Mesenchymal stem cell (in vitro differentiated cells and primary cell): ENCODE results near the gene CDK1. TPM values are rescaled to one million over a fixed set of nuclear protein-coding genes. Genes with fewer than 3 reads are reported as not detected.

ENCODE experiments used
- DNase-seq: peaks from one replicate; pipeline ENCODE4 v3.0.0-alpha.2; 2013
- H2AFZ ChIP-seq: one replicate; pipeline ENCODE4 v1.6.1; 2013; ENCODE audit warnings: low read depth, mild to moderate bottlenecking, control low read depth, inconsistent platforms, low read length, moderate library complexity
- H2AK5ac ChIP-seq: 2 replicates; pipeline ENCODE4 v1.6.1; 2013; ENCODE audit warnings: low read length, moderate library complexity, mild to moderate bottlenecking, inconsistent platforms; ENCODE audit not compliant: severe bottlenecking
- H2BK120ac ChIP-seq: one replicate; pipeline ENCODE4 v1.6.1; 2013; ENCODE audit warnings: low read depth, mild to moderate bottlenecking, inconsistent platforms, low read length, moderate library complexity
- H2BK12ac ChIP-seq, 2 experiments: one replicate each; pipeline ENCODE4 v1.6.1; 2013; ENCODE audit warnings: inconsistent platforms in 2 of 2, low read length in 2 of 2, mild to moderate bottlenecking in 2 of 2, moderate library complexity in 2 of 2, control low read depth in 1 of 2
- H2BK15ac ChIP-seq: one replicate; pipeline ENCODE4 v1.6.1; 2013; ENCODE audit warnings: mild to moderate bottlenecking, low read depth, inconsistent platforms; ENCODE audit not compliant: poor library complexity, severe bottlenecking
- H2BK5ac ChIP-seq: 2 replicates; pipeline ENCODE4 v1.6.1; 2013; ENCODE audit warnings: low read depth, mild to moderate bottlenecking, low read length, control low read depth, inconsistent platforms; ENCODE audit not compliant: poor library complexity, severe bottlenecking
- H3K14ac ChIP-seq, 2 experiments: one replicate each; pipeline ENCODE4 v1.6.1; 2013; ENCODE audit warnings: inconsistent platforms in 2 of 2, low read length in 2 of 2, control low read depth in 1 of 2, mild to moderate bottlenecking in 1 of 2, moderate library complexity in 1 of 2
- H3K18ac ChIP-seq, 2 experiments: one replicate each; pipeline ENCODE4 v1.6.1; 2013; ENCODE audit warnings: inconsistent platforms in 2 of 2, low read length in 2 of 2, control low read depth in 1 of 2, low read depth in 1 of 2, mild to moderate bottlenecking in 1 of 2
- H3K23ac ChIP-seq, 2 experiments: one replicate each; pipeline ENCODE4 v1.6.1; 2013; ENCODE audit warnings: inconsistent platforms in 2 of 2, low read length in 2 of 2, mild to moderate bottlenecking in 2 of 2, moderate library complexity in 2 of 2, control low read depth in 1 of 2
- H3K27ac ChIP-seq: 2 replicates; pipeline ENCODE4 v1.5.1; 2013; ENCODE audit warnings: mild to moderate bottlenecking, moderate library complexity, low read length, control low read depth, inconsistent platforms; ENCODE audit not compliant: poor library complexity, severe bottlenecking
- H3K27me3 ChIP-seq, 2 experiments: 2 replicates each; pipeline versions ENCODE4 v1.6.1 to v1.7.0; 2013; ENCODE audit warnings: low read length in 2 of 2, mild to moderate bottlenecking in 2 of 2, moderate library complexity in 2 of 2, control low read depth in 1 of 2, inconsistent platforms in 1 of 2; ENCODE audit not compliant: control insufficient read depth in 1 of 2, insufficient read depth in 1 of 2
- H3K36me3 ChIP-seq, 2 experiments: 2 replicates each; pipeline versions ENCODE4 v1.6.1 to v1.7.0; 2013; ENCODE audit warnings: low read length in 2 of 2, control low read depth in 1 of 2, inconsistent platforms in 1 of 2, low read depth in 1 of 2, mild to moderate bottlenecking in 1 of 2; ENCODE audit not compliant: insufficient read depth in 2 of 2, control insufficient read depth in 1 of 2
- H3K4ac ChIP-seq, 2 experiments: one replicate each; pipeline ENCODE4 v1.6.1; 2013; ENCODE audit warnings: inconsistent platforms in 2 of 2, low read length in 2 of 2, mild to moderate bottlenecking in 2 of 2, moderate library complexity in 2 of 2, control low read depth in 1 of 2, low read depth in 1 of 2
- H3K4me1 ChIP-seq: 2 replicates; pipeline ENCODE4 v1.6.1; 2013; ENCODE audit warnings: low read depth, low read length, control low read depth; ENCODE audit not compliant: control insufficient read depth, insufficient read depth
- H3K4me2 ChIP-seq: 2 replicates; pipeline ENCODE4 v1.6.1; 2013; ENCODE audit warnings: low read length, mild to moderate bottlenecking, inconsistent platforms; ENCODE audit not compliant: poor library complexity, severe bottlenecking
- H3K4me3 ChIP-seq, 2 experiments: 2 replicates each; pipeline versions ENCODE4 v1.5.1 to v1.7.0; 2013; ENCODE audit warnings: low read length in 2 of 2, mild to moderate bottlenecking in 2 of 2, control low read depth in 1 of 2, low read depth in 1 of 2; ENCODE audit not compliant: insufficient read depth in 1 of 2
- H3K79me1 ChIP-seq: replicated peaks from 2 replicates; pipeline ENCODE4 v1.6.1; 2013; ENCODE audit warnings: mild to moderate bottlenecking, control low read depth, low read length, inconsistent platforms; ENCODE audit not compliant: poor library complexity, severe bottlenecking
- H3K9ac ChIP-seq: 2 replicates; pipeline ENCODE4 v1.7.0; 2013; ENCODE audit warnings: mild to moderate bottlenecking, low read length, moderate library complexity
- H3K9me3 ChIP-seq: 2 replicates; pipeline ENCODE4 v1.7.0; 2013; ENCODE audit warnings: mild to moderate bottlenecking, low read length; ENCODE audit not compliant: control insufficient read depth
- H4K8ac ChIP-seq: one replicate; pipeline ENCODE4 v1.6.1; 2013; ENCODE audit warnings: inconsistent platforms, mild to moderate bottlenecking, low read length, moderate library complexity
- H4K91ac ChIP-seq: one replicate; pipeline ENCODE4 v1.6.1; 2013; ENCODE audit warnings: mild to moderate bottlenecking, low read length, inconsistent platforms
- WGBS: methylation state at CpG from one replicate; pipeline ENCODE4 v1.1.7; 2013; ENCODE audit warnings: mixed read lengths; 5-methylcytosine and 5-hydroxymethylcytosine counted together
- polyA plus RNA-seq, 2 experiments: library from polyadenylated mRNA; stranded (reverse); fragments of 200-250 nt; gene quantifications; one replicate each; pipeline ENCODE4 v1.2.3, GENCODE V29; 2013

Gene CDK1
- 12.3 TPM for polyA plus RNA-seq (2013, experiment 1 of 2)
- polyA plus RNA-seq (2013, experiment 2 of 2), result 13.6 TPM

- Histone ChIP-seq H3K27me3 (no peaks in the 10 kb centered on the region), H3K36me3 (no peaks in the 10 kb centered on the region), H2BK5ac (no peak within 1 kb of the TSS), H2BK120ac (peak within 1 kb of the TSS; percentile 2), H3K18ac (peak within 1 kb of the TSS; percentile 43 to 62), H3K27ac (peak within 1 kb of the TSS; percentile 38), H2BK15ac (no peak within 1 kb of the TSS), H3K4me2 (peak within 1 kb of the TSS; percentile 100), H3K23ac (peak within 1 kb of the TSS in 1 of 2 experiments; percentile 72), H4K8ac (peak within 1 kb of the TSS; percentile 85), H3K9me3 (no peaks in the 10 kb centered on the region), H3K14ac (no peak within 1 kb of the TSS), H3K79me1 (no peaks in the 10 kb centered on the region), H3K9ac (peak within 1 kb of the TSS; percentile 94), H4K91ac (no peak within 1 kb of the TSS), H2BK12ac (peak within 1 kb of the TSS in 1 of 2 experiments; percentile 11), H2AK5ac (no peak within 1 kb of the TSS), H3K4me1 (peaks cover 6% of the 10 kb centered on the region), H3K4me3 (peak within 1 kb of the TSS; percentile 65 to 88), H2AFZ (peak within 1 kb of the TSS; percentile 71), H3K4ac (peak within 1 kb of the TSS in 1 of 2 experiments; percentile 87)
- under 1% methylated on average over 55 of the region's 58 CpGs for WGBS
- peak; percentile 99 for DNase-seq
Observed at GRCh38 chr10:60778214-60778970, at the start of gene CDK1. Gene CDK1 (plus strand): TSS chr10:60778478. CDS start chr10:60780166, 1,688 bp downstream.

DNA sequence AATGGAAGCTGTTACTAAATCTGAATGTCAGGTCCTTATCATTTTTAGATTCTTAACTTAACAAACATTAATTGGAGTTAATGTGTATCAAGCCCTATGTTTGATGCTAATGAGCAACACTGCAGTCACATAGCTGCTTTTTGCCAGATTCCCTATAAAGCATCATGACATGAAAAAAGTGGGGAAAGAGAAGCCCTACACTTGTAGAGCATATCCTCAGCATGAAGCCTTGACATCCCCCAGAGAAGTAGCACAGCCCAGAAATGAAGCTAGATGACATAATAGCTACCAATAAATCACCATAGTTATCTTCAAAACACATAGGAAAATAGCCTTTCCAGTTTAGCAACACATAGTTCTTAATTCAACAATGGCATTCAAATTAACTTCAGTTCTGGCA is 49.2 kb upstream of the CDK1 start:
- Histone ChIP-seq H3K14ac (no peak overlapping the region), H3K79me1 (no peaks in the 10 kb centered on the region), H2BK12ac (no peak overlapping the region), H2AK5ac (no peak overlapping the region), H3K9me3 (no peaks in the 10 kb centered on the region), H3K27me3 (peaks cover 7 to 49% of the 10 kb centered on the region in 2 experiments), H4K8ac (no peak overlapping the region), H2AFZ (no peak overlapping the region), H3K4me1 (peaks cover 14% of the 10 kb centered on the region), H3K4me3 (no peak overlapping the region), H3K4ac (no peak overlapping the region), H3K23ac (no peak overlapping the region), H3K9ac (no peak overlapping the region), H3K27ac (no peak overlapping the region), H2BK15ac (no peak overlapping the region), H3K4me2 (no peak overlapping the region), H2BK120ac (no peak overlapping the region), H3K36me3 (no peaks in the 10 kb centered on the region), H4K91ac (no peak overlapping the region), H3K18ac (no peak overlapping the region), H2BK5ac (no peak overlapping the region)
- no peak for DNase-seq

- WGBS, result 63% methylated on average over 3 of the region's 3 CpGs
- Histone ChIP-seq H2BK15ac (no peak overlapping the region), H3K18ac (peak overlapping the region in 1 of 2 experiments; percentile 66)
Observed at GRCh38 chr10:60731134-60731885, 47.0 kb upstream of the CDK1 start.

More at GRCh38 chr10:60731134-60731885, 47.0 kb upstream of the CDK1 start:
- H3K23ac ChIP-seq, result no peak overlapping the region
- H3K27me3 ChIP-seq, result peaks cover 25 to 66% of the 10 kb centered on the region in 2 experiments
- no peaks in the 10 kb centered on the region for H3K9me3 ChIP-seq
- H3K79me1 ChIP-seq, result no peaks in the 10 kb centered on the region
- no peaks in the 10 kb centered on the region for H3K36me3 ChIP-seq
- peak overlapping the region in 1 of 2 experiments; percentile 4 for H2BK12ac ChIP-seq
- H2BK120ac ChIP-seq, result no peak overlapping the region
- H3K27ac ChIP-seq, result no peak overlapping the region
- no peak overlapping the region for H3K9ac ChIP-seq
- H4K91ac ChIP-seq, result no peak overlapping the region
- H3K14ac ChIP-seq, result no peak overlapping the region
- no peak overlapping the region for H2AK5ac ChIP-seq
- H2BK5ac ChIP-seq, result no peak overlapping the region
- H3K4ac ChIP-seq, result no peak overlapping the region
- peaks cover 14% of the 10 kb centered on the region for H3K4me1 ChIP-seq
- no peak overlapping the region for H3K4me2 ChIP-seq
- H4K8ac ChIP-seq, result peak overlapping the region; percentile 50
- no peak overlapping the region for H2AFZ ChIP-seq
- H3K4me3 ChIP-seq, result no peak overlapping the region
- peak; percentile 56 for DNase-seq
